Duodenal mucosa (tissue), 2 donors: ENCODE measurements around the gene GAL.

ENCODE experiments used
- H3K27ac ChIP-seq: one replicate; pipeline ENCODE4 v1.7.0; 2013; ENCODE audit warnings: low read depth, low read length
- H3K27me3 ChIP-seq, 2 donors: one replicate each; pipeline ENCODE4 v1.7.0; 2013; ENCODE audit warnings: low read length in 2 of 2, control low read depth in 1 of 2; ENCODE audit not compliant: insufficient read depth in 2 of 2, control insufficient read depth in 1 of 2
- H3K36me3 ChIP-seq, 2 donors: one replicate each; pipeline ENCODE4 v1.7.0; 2013; ENCODE audit warnings: low read length in 2 of 2, control low read depth in 1 of 2; ENCODE audit not compliant: insufficient read depth in 2 of 2, control insufficient read depth in 1 of 2
- H3K4me1 ChIP-seq, 2 donors: one replicate each; pipeline ENCODE4 v1.7.0; 2013; ENCODE audit warnings: low read length in 2 of 2, control low read depth in 1 of 2; ENCODE audit not compliant: insufficient read depth in 2 of 2, control insufficient read depth in 1 of 2
- H3K4me3 ChIP-seq, 2 donors: one replicate each; pipeline ENCODE4 v1.7.0; 2013; ENCODE audit warnings: low read length in 2 of 2, low read depth in 1 of 2
- H3K9ac ChIP-seq, 2 donors: one replicate each; pipeline ENCODE4 v1.7.0; 2013; ENCODE audit warnings: low read length in 2 of 2, low read depth in 1 of 2
- H3K9me3 ChIP-seq, 2 donors: one replicate each; pipeline ENCODE4 v1.7.0; 2013; ENCODE audit warnings: low read length in 2 of 2, control low read depth in 1 of 2; ENCODE audit not compliant: control insufficient read depth in 1 of 2

GAL gene

DNA sequence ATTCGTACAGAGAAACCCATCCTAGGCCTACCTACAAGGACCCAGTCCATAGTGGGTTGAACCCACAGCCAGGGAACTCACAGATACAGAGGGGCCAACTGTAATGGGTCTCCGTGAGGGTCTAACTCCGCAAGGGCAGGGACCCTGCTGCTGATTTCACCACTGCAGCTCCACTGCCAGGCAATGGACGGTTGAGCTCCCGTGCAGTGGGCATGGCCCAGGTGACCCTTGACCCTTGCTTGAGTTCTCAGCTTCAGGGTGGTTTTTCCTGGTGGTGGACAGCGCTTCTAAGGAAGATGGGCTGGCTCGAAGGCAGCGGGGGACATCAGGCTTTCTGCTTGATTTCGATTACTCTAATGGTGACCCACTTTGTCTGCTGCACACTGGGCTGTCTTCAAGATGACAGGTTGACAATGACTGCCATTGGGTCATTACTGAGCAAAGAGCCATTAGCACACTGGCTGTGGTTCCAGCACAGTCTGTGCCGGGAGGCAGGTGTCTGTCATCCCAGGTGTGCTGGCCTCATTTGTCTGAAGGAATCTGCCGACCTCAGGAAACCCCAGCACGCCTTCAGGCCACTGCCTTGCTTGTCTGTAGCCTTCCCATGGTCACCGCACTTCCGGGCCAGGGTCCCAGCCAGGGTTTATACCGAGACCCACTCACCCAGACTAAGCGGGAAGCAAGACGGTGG lies 3.7 kb upstream of the GAL start:
- Histone ChIP-seq H3K4me1 (no peaks in the 10 kb centered on the region), H3K9me3 (no peaks in the 10 kb centered on the region), H3K27me3 (peaks cover 28 to 32% of the 10 kb centered on the region in 2 donors), H3K9ac (no peak overlapping the region), H3K36me3 (no peaks in the 10 kb centered on the region), H3K27ac (no peak overlapping the region), H3K4me3 (no peak overlapping the region)

DNA sequence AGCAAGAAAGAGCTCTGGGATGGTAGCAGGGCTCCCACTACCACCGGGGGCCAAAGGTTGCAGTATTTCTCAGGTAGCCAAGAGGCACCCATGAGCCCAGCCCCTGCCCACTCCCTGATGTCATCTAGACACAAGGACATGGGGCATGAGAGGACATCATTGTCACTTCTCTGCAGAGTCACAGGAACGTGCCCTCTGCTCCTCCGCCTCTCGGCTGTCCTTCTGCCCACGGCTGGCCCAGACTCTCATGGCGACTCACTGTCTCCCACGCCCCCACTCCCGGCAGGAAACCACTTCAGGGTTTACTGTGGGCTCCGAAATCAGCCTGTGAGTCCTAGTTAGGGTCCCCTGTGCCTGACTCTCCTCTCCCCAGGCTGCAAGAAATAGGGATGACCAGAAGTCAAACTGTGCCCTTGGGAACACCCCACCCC lies 1.8 kb upstream of the GAL start:
- no peaks in the 10 kb centered on the region for H3K9me3 ChIP-seq
- no peaks in the 10 kb centered on the region for H3K4me1 ChIP-seq
- no peak overlapping the region for H3K4me3 ChIP-seq
- H3K36me3 ChIP-seq: no peaks in the 10 kb centered on the region
- H3K9ac ChIP-seq: no peak overlapping the region
- no peak overlapping the region for H3K27ac ChIP-seq
- peaks cover 37 to 42% of the 10 kb centered on the region in 2 donors for H3K27me3 ChIP-seq

DNA sequence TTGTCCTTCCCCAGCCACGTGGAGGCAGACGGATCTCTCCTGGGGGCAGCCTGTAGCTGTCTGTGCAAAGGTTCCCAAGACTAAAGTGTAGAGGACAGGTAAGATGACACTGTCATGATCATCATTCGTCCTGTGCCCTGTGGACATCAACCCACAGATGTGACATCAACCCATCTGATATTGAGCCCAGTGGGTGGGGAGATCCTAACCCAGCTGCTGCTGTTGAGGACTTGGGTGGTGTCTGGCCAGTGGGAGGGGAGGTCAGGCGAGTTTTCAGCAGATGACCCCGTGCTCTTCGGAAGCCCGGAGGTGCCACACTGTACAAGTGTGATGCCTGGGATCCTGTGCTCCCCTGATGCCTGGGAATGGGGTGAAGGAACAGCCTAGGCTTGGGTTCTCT lies 1.2 kb upstream of the GAL start:
- no peak overlapping the region for H3K4me3 ChIP-seq
- H3K27me3 ChIP-seq: peaks cover 37 to 42% of the 10 kb centered on the region in 2 donors
- H3K9ac ChIP-seq: no peak overlapping the region

DNA sequence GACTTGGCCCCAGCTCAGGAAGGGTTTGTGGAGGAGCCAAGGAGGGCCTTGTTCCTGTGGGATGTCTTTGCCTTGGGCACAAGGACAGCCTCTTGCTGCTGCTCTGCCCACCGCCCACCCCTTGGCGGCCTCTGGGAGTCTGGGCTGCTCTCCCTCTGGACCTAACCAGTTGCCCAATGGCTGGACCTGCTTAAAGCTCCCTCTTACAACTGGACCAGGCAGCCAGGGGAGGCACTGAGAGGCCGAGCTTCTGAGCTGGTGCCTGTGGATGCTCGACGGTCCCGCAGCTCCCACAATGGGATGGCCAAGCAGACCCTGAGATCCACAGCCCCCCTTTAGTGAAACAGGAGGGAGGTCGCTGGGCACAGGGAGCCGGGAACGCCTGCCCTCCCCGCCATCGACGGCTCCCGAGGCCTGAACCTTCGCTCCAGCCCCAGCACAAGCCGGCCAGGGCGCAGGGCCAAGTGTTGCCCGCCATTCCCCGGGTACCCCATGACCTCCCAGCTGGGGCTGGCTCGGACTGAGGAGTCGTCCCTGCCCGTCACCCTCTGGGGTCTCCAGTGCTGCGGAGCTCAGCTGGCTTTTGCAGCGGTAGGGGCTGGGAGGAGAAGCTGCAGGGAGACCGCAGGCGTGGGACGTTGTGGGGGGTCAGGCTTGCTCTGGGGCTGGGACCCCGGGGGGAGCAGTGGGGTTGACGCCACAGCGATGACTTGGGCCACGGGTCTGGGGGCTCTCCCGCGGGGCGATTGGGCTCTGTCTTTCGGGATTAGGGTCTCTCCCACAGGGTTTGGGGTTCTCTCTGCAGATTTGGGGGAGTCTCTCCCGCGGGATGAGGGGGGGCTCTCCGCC lies 584 bp upstream of the GAL start:
- no peak overlapping the region for H3K9ac ChIP-seq
- H3K9me3 ChIP-seq: no peaks in the 10 kb centered on the region
- H3K27me3 ChIP-seq: peaks cover 37 to 42% of the 10 kb centered on the region in 2 donors
- no peak overlapping the region for H3K4me3 ChIP-seq
- no peaks in the 10 kb centered on the region for H3K36me3 ChIP-seq
- no peaks in the 10 kb centered on the region for H3K4me1 ChIP-seq
- H3K27ac ChIP-seq: no peak overlapping the region

More for the DNA sequence above, 1.2 kb upstream of the GAL start:
- no peaks in the 10 kb centered on the region for H3K36me3 ChIP-seq
- no peaks in the 10 kb centered on the region for H3K4me1 ChIP-seq
- no peak overlapping the region for H3K27ac ChIP-seq
- H3K9me3 ChIP-seq: no peaks in the 10 kb centered on the region

DNA sequence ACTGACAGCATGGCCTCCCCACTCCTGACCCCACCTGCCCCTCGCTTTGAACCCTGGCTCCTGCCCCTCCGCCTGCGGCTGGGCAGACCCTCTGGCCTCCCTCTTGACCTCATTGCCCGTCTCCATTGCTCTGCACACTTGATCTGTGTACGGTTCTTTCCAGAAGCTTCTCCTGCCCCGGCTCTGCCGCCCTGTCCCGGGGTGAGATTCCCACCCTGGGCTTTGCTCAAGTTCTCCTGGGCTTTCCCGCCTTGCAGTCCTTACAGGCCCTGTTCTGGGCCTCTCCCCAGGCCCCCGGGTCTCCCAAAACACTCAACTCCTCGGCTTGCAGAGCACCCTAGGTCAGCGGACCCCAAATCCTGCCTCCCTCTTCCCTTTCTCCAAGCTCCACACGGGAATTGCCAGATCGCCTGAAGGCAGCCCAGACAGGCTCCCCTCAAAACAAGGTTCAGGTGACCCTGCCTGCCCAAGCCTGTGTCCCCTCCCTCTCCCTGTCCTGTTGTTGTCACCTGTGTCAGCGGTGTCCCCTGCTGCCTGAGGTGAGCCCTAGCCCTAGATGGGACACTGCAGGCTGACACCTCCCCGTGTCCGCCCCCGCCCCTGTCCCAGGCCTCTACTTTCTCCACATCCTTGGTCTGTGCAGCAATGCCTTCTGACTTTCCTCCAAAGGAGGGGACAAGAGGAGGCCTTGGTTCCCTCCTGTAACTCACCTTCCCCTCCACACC lies 1.5 kb downstream of the GAL start:
- Histone ChIP-seq H3K27me3 (peaks cover 39 to 42% of the 10 kb centered on the region in 2 donors), H3K4me1 (no peaks in the 10 kb centered on the region), H3K4me3 (no peak overlapping the region), H3K27ac (no peak overlapping the region), H3K36me3 (no peaks in the 10 kb centered on the region), H3K9ac (no peak overlapping the region), H3K9me3 (no peaks in the 10 kb centered on the region)

DNA sequence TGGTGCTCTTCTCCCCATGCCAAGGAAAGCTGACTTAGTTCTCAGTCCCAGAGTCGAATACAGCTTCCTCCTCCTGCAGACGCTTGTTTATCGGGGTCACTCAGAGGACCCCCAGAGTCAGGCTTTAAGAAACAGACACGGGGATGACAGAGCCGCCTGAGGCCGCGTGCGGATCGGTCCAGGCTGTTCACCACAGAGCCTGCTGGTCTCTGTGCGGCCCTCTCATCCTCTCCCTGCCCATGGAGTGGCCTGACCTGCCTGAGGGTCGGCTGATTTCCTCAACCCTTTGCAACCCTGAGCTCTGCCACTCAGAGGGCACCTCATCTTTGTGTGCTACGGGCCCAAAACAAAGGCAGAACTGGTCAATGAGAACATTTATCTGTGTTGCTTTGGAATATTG lies 2.1 kb downstream of the GAL start:
- no peaks in the 10 kb centered on the region for H3K36me3 ChIP-seq
- no peaks in the 10 kb centered on the region for H3K9me3 ChIP-seq
- H3K9ac ChIP-seq: no peak overlapping the region
- no peak overlapping the region for H3K27ac ChIP-seq
- H3K4me3 ChIP-seq: no peak overlapping the region
- H3K27me3 ChIP-seq: peaks cover 39 to 42% of the 10 kb centered on the region in 2 donors
- no peaks in the 10 kb centered on the region for H3K4me1 ChIP-seq

DNA sequence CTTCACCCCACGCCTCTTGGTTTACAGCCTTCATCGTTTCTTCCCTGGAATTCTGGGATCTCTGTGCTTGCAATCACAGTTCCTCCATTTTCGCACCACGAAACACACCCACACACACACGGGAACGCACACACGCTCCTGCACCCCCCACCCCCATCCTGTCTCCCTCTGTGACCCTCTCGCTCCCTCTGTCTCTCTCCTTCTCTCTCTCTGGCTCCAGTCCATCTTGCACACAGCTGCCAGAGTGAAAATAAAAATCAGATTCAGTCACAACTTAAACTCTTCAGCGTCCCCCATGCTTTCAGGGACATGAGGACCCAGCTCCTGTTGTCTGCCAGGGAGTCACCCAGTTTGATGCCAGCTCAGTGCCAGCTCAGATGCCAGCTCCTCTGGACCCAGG lies 3.0 kb downstream of the GAL start:
- H3K4me3 ChIP-seq: no peak overlapping the region
- peaks cover 38 to 40% of the 10 kb centered on the region in 2 donors for H3K27me3 ChIP-seq
- H3K9me3 ChIP-seq: no peaks in the 10 kb centered on the region
- no peak overlapping the region for H3K27ac ChIP-seq
- no peaks in the 10 kb centered on the region for H3K36me3 ChIP-seq
- no peaks in the 10 kb centered on the region for H3K4me1 ChIP-seq
- H3K9ac ChIP-seq: no peak overlapping the region

DNA sequence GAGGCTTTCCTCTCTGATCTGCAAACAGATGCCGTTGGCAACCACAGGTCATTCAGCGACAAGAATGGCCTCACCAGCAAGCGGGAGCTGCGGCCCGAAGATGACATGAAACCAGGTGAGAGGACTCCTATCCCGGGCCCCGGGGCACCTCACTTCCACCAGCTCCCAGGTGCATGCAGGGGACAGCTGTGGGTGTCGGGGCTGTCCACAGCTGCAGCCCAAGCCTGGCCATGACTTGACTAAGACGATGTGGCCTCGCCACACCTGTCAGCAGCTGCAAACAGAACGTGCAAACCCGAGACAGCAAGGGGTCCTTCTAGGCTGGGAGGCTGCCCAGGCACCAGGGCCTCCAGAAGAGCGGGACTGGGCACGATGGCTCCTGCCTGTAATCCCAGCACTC lies 3.6 kb downstream of the GAL start:
- Histone ChIP-seq H3K4me1 (no peaks in the 10 kb centered on the region), H3K9ac (no peak overlapping the region), H3K36me3 (no peaks in the 10 kb centered on the region), H3K4me3 (no peak overlapping the region), H3K27me3 (peaks cover 31 to 39% of the 10 kb centered on the region in 2 donors), H3K9me3 (no peaks in the 10 kb centered on the region), H3K27ac (no peak overlapping the region)

DNA sequence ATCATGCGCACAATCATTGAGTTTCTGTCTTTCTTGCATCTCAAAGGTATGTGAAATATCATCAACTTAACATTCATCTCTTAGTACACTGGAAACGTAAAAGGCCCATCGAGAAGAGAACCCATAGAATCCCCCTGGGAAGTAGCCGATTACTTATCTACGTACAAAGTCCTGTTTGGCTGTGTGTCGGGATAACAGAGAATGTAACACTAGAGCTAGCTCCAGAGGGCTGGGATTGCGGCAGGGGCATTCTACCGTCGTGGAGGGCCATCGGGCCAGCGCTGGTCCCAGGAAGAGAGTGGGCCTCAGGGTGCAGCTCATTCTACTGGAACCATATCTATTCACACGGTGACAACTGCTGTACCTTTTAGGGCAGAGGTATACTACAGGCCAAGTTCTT lies 4.5 kb downstream of the GAL start:
- Histone ChIP-seq H3K4me3 (no peak overlapping the region), H3K9me3 (no peaks in the 10 kb centered on the region), H3K27ac (no peak overlapping the region), H3K4me1 (no peaks in the 10 kb centered on the region), H3K27me3 (peaks cover 22 to 31% of the 10 kb centered on the region in 2 donors), H3K9ac (no peak overlapping the region), H3K36me3 (no peaks in the 10 kb centered on the region)
